ENCODE measurements around the gene SEC14L5. TPM values are rescaled to one million over a fixed set of nuclear protein-coding genes. Genes with fewer than 3 reads are reported as not detected.

Gene SEC14L5
- total and polyA plus RNA-seq, 2 experiments from 2014 or later = 1.0 to 3.5 TPM

DNA sequence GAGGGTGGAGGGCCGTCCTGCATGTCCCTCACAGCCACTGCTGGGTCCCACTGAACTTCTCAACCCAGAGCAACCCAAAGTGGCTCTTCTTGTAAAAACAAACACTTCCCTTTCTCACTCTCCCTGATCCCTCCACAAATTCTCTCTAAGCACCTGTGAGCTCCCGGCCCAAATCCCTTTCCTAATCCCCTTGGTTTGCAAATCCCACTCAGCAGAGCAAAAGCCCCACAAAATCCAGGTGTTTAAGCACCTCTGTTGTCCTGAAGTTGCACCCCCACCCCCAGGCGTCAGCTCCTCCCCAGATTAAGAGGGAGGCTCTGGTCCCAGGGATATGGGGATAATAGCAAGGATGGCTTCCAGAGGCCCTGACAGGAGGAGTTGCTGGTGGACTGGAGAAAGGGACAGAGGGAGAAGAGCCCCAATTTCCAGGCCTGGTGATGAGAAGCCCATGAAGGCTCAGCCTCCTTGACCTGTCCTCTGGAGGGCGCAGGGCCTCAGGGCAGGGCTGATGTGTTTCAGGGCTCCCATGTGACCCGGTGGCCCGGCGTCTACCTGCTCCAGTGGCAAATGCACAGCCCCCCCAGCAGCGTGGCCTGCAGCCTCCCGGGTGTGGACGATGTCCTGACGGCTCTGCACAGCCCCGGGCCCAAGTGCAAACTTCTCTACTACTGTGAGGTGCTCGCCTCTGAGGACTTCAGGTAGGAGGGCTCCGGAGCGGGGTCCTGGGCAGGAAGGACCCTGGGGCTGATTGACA lies 52.6 kb downstream of the SEC14L5 start:
- Histone ChIP-seq H3K79me2 (no peaks in the 10 kb centered on the region), H3K4me1 (ENCODE audit: insufficient read depth) (no peaks in the 10 kb centered on the region), H4K20me1 (ENCODE audit: insufficient read depth, poor library complexity, severe bottlenecking) (no peaks in the 10 kb centered on the region), H3K27me3 (no peaks in the 10 kb centered on the region), H3K9me3 (ENCODE audit: low read depth) (no peaks in the 10 kb centered on the region), H3K36me3 (replicated peaks; ENCODE audit: insufficient read depth, low read depth) (no peaks in the 10 kb centered on the region), H3K4me3 (no peak overlapping the region), H3K4me2 (no peak overlapping the region), H2AFZ (no peak overlapping the region), H3K27ac (no peak overlapping the region), H3K9me2 (replicated peaks; ENCODE audit: insufficient read depth) (no peaks in the 10 kb centered on the region)
- TF ChIP-seq, protein P1, sequence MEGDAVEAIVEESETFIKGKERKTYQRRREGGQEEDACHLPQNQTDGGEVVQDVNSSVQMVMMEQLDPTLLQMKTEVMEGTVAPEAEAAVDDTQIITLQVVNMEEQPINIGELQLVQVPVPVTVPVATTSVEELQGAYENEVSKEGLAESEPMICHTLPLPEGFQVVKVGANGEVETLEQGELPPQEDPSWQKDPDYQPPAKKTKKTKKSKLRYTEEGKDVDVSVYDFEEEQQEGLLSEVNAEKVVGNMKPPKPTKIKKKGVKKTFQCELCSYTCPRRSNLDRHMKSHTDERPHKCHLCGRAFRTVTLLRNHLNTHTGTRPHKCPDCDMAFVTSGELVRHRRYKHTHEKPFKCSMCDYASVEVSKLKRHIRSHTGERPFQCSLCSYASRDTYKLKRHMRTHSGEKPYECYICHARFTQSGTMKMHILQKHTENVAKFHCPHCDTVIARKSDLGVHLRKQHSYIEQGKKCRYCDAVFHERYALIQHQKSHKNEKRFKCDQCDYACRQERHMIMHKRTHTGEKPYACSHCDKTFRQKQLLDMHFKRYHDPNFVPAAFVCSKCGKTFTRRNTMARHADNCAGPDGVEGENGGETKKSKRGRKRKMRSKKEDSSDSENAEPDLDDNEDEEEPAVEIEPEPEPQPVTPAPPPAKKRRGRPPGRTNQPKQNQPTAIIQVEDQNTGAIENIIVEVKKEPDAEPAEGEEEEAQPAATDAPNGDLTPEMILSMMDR (IDR thresholded peaks at IDR 0.05; ENCODE audit: poor library complexity) = no peak
- TF ChIP-seq EZH2 (IDR thresholded peaks at IDR 0.05; ENCODE audit: borderline replicate concordance) (no peak), EZH2phosphoT487 (IDR thresholded peaks at IDR 0.05; ENCODE audit: low read depth, severe bottlenecking, unreplicated experiment) (no peak)
- no peak for DNase-seq (ENCODE audit: low spot score)
- 57% methylated on average over 15 of the region's 15 CpGs for WGBS (ENCODE audit: low lambda C conversion rate, missing lambda C conversion rate)

- H3K4me1 ChIP-seq (ENCODE audit: insufficient read depth) = no peaks in the 10 kb centered on the region
- 72% methylated on average over 4 of the region's 4 CpGs for WGBS (ENCODE audit: low lambda C conversion rate, missing lambda C conversion rate)
- no peaks in the 10 kb centered on the region for H3K79me2 ChIP-seq
- no peaks in the 10 kb centered on the region for H3K9me2 ChIP-seq (replicated peaks; ENCODE audit: insufficient read depth)
- TF ChIP-seq EZH2 (IDR thresholded peaks at IDR 0.05; ENCODE audit: borderline replicate concordance) = no peak
- TF ChIP-seq, protein P1 (IDR thresholded peaks at IDR 0.05; ENCODE audit: poor library complexity) = no peak
- H3K27ac ChIP-seq = no peak overlapping the region
- no peaks in the 10 kb centered on the region for H3K36me3 ChIP-seq (replicated peaks; ENCODE audit: insufficient read depth, low read depth)
- no peak for DNase-seq (ENCODE audit: low spot score)
- no peak overlapping the region for H3K4me3 ChIP-seq
- H3K9me3 ChIP-seq (ENCODE audit: low read depth) = no peaks in the 10 kb centered on the region
- no peaks in the 10 kb centered on the region for H3K27me3 ChIP-seq
- H4K20me1 ChIP-seq (ENCODE audit: insufficient read depth, poor library complexity, severe bottlenecking) = no peaks in the 10 kb centered on the region
- no peak overlapping the region for H3K4me2 ChIP-seq
- no peak overlapping the region for H2AFZ ChIP-seq
These were observed 53.5 kb downstream of the SEC14L5 start for GRCh38 chr16:5011637-5012036.

DNA sequence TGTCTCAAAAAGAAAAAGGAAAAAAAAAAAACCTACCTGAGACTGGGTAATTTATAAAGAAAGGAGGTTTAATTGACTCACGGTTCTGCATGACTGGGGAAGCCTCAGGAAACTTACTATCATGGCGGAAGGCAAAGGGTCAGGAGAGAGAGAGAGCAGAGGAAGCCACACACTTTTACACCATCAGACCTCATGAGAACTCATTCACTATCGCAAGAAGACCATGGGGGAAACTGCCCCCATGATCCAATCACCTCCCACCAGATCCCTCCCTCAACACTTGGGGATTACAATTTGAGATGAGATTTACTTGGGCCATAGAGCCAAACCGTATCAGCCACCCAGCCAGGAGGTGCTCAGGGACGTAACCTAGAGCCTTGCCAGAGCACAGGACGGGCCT lies 54.8 kb downstream of the SEC14L5 start:
- no peak for TF ChIP-seq EZH2 (IDR thresholded peaks at IDR 0.05; ENCODE audit: borderline replicate concordance)
- TF ChIP-seq, protein P1 (IDR thresholded peaks at IDR 0.05; ENCODE audit: poor library complexity) = no peak
- TF ChIP-seq EZH2phosphoT487 (IDR thresholded peaks at IDR 0.05; ENCODE audit: low read depth, severe bottlenecking, unreplicated experiment) = no peak
- Histone ChIP-seq H3K79me2 (no peaks in the 10 kb centered on the region), H3K27ac (no peak overlapping the region), H3K4me2 (no peak overlapping the region), H3K27me3 (no peaks in the 10 kb centered on the region), H3K4me3 (no peak overlapping the region), H3K9me2 (replicated peaks; ENCODE audit: insufficient read depth) (no peaks in the 10 kb centered on the region), H3K36me3 (replicated peaks; ENCODE audit: insufficient read depth, low read depth) (no peaks in the 10 kb centered on the region), H4K20me1 (ENCODE audit: insufficient read depth, poor library complexity, severe bottlenecking) (no peaks in the 10 kb centered on the region), H2AFZ (no peak overlapping the region), H3K9me3 (ENCODE audit: low read depth) (no peaks in the 10 kb centered on the region), H3K4me1 (ENCODE audit: insufficient read depth) (no peaks in the 10 kb centered on the region)
- no peak for DNase-seq (ENCODE audit: low spot score)
- WGBS (ENCODE audit: low lambda C conversion rate, missing lambda C conversion rate) = 82% methylated on average over 6 of the region's 6 CpGs
